ENCODE results near the gene HBM. TPM values are rescaled to one million over a fixed set of nuclear protein-coding genes. Genes with fewer than 3 reads are reported as not detected.
"Not testable (repeated sequence)": the region's sequence is repeated elsewhere in the genome, so short reads cannot be mapped to it uniquely, and the experiment has no call there.

The HBM gene
- total RNA-seq, 4 donors from 2014 or later, result 3.8 TPM; not detected in 3

GRCh38 chr16:119295-119694, 46.5 kb upstream of the HBM start:
- no peak for DNase-seq (ENCODE audit: extremely low spot score)
- intact Hi-C loops (cut with DNase I), result loop anchor here (5.0 kb wide), 1 partner anchor 243 kb away; no protein-coding TSS in a partner anchor
- WGBS, result 96% methylated on average over 5 of the region's 5 CpGs
- TF ChIP-seq EP300 (IDR thresholded peaks at IDR 0.05), result no peak
- no peak overlapping the region for H3K4me3 ChIP-seq
- H3K27me3 ChIP-seq, result no peaks in the 10 kb centered on the region
- no peak overlapping the region for H3K27ac ChIP-seq (replicated peaks in 1 of 4)
- no peaks in the 10 kb centered on the region for H3K9me3 ChIP-seq
- peaks cover 2 to 46% (median 33%) of the 10 kb centered on the region in 4 donors for H3K36me3 ChIP-seq
- H3K4me1 ChIP-seq, result peaks cover 0 to 3% (median 0%) of the 10 kb centered on the region in 4 donors

DNA sequence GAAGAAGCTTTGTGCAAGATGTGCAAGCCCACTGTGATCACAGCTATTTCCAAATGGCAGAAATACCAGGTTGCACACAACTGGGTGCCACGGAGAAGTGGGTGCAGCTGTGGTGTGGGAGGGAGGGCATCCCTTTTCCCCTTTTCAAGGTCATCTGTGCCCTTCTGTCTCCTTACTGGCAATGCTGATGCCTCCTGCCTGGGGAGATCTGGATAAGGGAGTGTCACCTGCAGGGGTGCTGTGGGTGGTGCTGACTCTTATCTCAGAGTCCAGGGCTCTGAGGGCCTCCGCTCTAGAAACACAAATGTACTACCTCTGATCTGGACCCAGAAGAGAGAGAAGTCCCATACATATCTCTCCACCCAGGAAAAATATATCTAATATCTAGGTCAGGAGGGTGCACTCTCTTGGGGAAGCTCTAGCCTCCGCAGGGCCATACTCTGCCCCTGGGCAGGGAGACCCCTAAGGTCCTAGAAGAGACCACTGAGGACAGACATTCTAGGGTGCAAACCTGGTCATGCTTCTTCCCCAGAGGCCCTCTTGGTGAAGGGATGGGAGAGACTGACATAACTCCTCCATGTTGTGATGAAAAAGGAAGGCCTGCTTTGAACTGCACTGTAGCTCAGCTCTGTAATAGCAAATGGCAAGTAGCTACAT, 45.8 kb upstream of the HBM start:
- TF ChIP-seq, protein P1, sequence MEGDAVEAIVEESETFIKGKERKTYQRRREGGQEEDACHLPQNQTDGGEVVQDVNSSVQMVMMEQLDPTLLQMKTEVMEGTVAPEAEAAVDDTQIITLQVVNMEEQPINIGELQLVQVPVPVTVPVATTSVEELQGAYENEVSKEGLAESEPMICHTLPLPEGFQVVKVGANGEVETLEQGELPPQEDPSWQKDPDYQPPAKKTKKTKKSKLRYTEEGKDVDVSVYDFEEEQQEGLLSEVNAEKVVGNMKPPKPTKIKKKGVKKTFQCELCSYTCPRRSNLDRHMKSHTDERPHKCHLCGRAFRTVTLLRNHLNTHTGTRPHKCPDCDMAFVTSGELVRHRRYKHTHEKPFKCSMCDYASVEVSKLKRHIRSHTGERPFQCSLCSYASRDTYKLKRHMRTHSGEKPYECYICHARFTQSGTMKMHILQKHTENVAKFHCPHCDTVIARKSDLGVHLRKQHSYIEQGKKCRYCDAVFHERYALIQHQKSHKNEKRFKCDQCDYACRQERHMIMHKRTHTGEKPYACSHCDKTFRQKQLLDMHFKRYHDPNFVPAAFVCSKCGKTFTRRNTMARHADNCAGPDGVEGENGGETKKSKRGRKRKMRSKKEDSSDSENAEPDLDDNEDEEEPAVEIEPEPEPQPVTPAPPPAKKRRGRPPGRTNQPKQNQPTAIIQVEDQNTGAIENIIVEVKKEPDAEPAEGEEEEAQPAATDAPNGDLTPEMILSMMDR (IDR thresholded peaks at IDR 0.05), result no peak
- TF ChIP-seq EP300 (IDR thresholded peaks at IDR 0.05) (no peak), POLR2A (IDR thresholded peaks at IDR 0.05; ENCODE audit: low read depth) (no peak), POLR2AphosphoS5 (IDR thresholded peaks at IDR 0.05) (no peak)
- H3K27ac ChIP-seq (replicated peaks in 1 of 4), result no peak overlapping the region
- no peak for DNase-seq (ENCODE audit: extremely low spot score)
- H3K36me3 ChIP-seq, result peaks cover 6 to 49% (median 39%) of the 10 kb centered on the region in 4 donors
- H3K4me1 ChIP-seq, result peaks cover 0 to 3% (median 0%) of the 10 kb centered on the region in 4 donors
- WGBS, result 83% methylated on average over 3 of the region's 3 CpGs
- no peaks in the 10 kb centered on the region for H3K27me3 ChIP-seq
- no peak overlapping the region for H3K4me3 ChIP-seq
- no peaks in the 10 kb centered on the region for H3K9me3 ChIP-seq
- intact Hi-C loops (cut with DNase I), result loop anchor here (5.0 kb wide), 1 partner anchor 242 kb away; no protein-coding TSS in a partner anchor

GRCh38 chr16:120756-121155, 45.0 kb upstream of the HBM start:
- Histone ChIP-seq H3K27ac (replicated peaks in 1 of 4) (no peak overlapping the region), H3K27me3 (no peaks in the 10 kb centered on the region), H3K9me3 (no peaks in the 10 kb centered on the region), H3K4me3 (no peak overlapping the region), H3K4me1 (peaks cover 0 to 3% (median 0%) of the 10 kb centered on the region in 4 donors), H3K36me3 (peaks cover 6 to 49% (median 37%) of the 10 kb centered on the region in 4 donors)
- 96% methylated on average over 2 of the region's 2 CpGs for WGBS
- intact Hi-C loops (cut with DNase I), result no loop called here
- DNase-seq (ENCODE audit: extremely low spot score), result no peak
- TF ChIP-seq, protein P1 (IDR thresholded peaks at IDR 0.05), result no peak
- TF ChIP-seq POLR2AphosphoS5 (IDR thresholded peaks at IDR 0.05), result no peak
- TF ChIP-seq EP300 (IDR thresholded peaks at IDR 0.05), result no peak
- no peak for TF ChIP-seq POLR2A (IDR thresholded peaks at IDR 0.05; ENCODE audit: low read depth)

GRCh38 chr16:122361-122760, 43.4 kb upstream of the HBM start:
- Histone ChIP-seq H3K27ac (replicated peaks in 1 of 4) (no peak overlapping the region), H3K4me3 (no peak overlapping the region), H3K9me3 (no peaks in the 10 kb centered on the region), H3K36me3 (peaks cover 6 to 33% (median 24%) of the 10 kb centered on the region in 4 donors), H3K4me1 (peaks cover 0 to 3% (median 0%) of the 10 kb centered on the region in 4 donors), H3K27me3 (no peaks in the 10 kb centered on the region)
- TF ChIP-seq POLR2A (IDR thresholded peaks at IDR 0.05; ENCODE audit: low read depth), result no peak
- TF ChIP-seq EP300 (IDR thresholded peaks at IDR 0.05), result no peak
- TF ChIP-seq, protein P1 (IDR thresholded peaks at IDR 0.05), result no peak
- no peak for TF ChIP-seq POLR2AphosphoS5 (IDR thresholded peaks at IDR 0.05)
- 79% methylated on average over 1 of the region's 1 CpG for WGBS
- DNase-seq (ENCODE audit: extremely low spot score), result no peak
- intact Hi-C loops (cut with DNase I), result no loop called here

GRCh38 chr16:123558-124350, 42.0 kb upstream of the HBM start:
- intact Hi-C loops (cut with DNase I); DNase-seq (ENCODE audit: extremely low spot score); H3K27me3 ChIP-seq; H3K4me1 ChIP-seq; H3K27ac ChIP-seq (replicated peaks in 1 of 4); H3K4me3 ChIP-seq; H3K9me3 ChIP-seq: not testable (repeated sequence)
- peaks cover 6 to 30% (median 24%) of the 10 kb centered on the region in 4 donors for H3K36me3 ChIP-seq
- 92% methylated on average over 12 of the region's 19 CpGs for WGBS

All from esophagus muscularis mucosa (tissue), 4 donors.